HG03095 (cell line): Measurements from ENCODE around the gene HES4.
A peak's percentile ranks its signal among the peaks of the same experiment; 100 is the strongest.

ENCODE experiments used
- ATAC-seq: cut with Tn5 transposase; IDR thresholded peaks from one replicate; pipeline ENCODE4 v1.9.1; 2021; ENCODE audit warnings: moderate library complexity; ENCODE audit not compliant: unreplicated experiment

Gene HES4, protein sequence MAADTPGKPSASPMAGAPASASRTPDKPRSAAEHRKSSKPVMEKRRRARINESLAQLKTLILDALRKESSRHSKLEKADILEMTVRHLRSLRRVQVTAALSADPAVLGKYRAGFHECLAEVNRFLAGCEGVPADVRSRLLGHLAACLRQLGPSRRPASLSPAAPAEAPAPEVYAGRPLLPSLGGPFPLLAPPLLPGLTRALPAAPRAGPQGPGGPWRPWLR

GRCh38 chr1:999725-1000356 is at the start of gene HES4:
TSS of gene HES4 (minus strand) at chr1:1000097. CDS start at chr1:999973, 124 bp downstream.
- ATAC-seq = no peak

DNA sequence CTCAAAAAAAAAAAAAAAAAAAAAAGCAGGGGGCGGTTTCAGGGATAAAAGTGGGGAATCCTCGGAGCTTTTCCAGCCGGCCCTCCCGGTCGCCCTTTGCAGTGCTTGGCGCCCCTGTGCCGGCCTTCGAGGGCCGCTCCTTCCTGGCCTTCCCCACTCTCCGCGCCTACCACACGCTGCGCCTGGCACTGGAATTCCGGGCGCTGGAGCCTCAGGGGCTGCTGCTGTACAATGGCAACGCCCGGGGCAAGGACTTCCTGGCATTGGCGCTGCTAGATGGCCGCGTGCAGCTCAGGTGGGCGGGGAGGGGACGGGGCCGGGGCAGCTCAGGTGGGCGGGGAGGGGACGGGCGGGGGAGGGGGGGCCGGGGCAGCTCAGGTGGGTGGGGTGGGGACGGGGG is 48.9 kb upstream of the HES4 start:
- no peak for ATAC-seq

- ATAC-seq = no peak
These were observed 48.1 kb upstream of the HES4 start for GRCh38 chr1:1047963-1048362.

- no peak for ATAC-seq
These were observed 47.5 kb upstream of the HES4 start for GRCh38 chr1:1047407-1047806.

GRCh38 chr1:1046767-1047166 is 46.9 kb upstream of the HES4 start:
- ATAC-seq = no peak

DNA sequence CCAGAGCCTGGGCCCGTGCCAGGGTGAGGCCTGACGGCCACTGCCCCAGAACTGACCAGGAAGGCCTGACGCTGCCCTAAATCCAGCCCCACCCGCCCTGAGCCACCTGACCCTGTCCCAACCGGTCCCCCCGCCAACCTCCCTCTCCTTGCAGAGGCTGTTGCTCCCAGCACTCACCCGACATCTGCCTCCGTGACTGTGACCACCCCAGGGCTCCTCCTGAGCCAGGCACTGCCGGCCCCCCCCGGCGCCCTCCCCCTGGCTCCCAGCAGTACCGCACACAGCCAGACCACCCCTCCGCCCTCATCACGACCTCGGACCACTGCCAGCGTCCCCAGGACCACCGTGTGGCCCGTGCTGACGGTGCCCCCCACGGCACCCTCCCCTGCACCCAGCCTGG is 46.3 kb upstream of the HES4 start:
- no peak for ATAC-seq

DNA sequence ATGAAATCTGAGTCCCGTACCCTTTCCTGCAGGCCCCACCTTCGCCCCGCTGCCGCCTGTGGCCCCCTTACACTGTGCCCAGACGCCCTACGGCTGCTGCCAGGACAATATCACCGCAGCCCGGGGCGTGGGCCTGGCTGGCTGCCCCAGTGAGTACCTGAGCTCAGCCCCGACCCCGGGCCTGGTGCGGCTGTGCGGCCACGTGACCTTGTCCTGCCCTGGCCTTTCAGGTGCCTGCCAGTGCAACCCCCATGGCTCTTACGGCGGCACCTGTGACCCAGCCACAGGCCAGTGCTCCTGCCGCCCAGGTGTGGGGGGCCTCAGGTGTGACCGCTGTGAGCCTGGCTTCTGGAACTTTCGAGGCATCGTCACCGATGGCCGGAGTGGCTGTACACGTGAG is 45.2 kb upstream of the HES4 start:
- ATAC-seq = no peak

GRCh38 chr1:1044455-1045078 is 44.7 kb upstream of the HES4 start:
- no peak for ATAC-seq

DNA sequence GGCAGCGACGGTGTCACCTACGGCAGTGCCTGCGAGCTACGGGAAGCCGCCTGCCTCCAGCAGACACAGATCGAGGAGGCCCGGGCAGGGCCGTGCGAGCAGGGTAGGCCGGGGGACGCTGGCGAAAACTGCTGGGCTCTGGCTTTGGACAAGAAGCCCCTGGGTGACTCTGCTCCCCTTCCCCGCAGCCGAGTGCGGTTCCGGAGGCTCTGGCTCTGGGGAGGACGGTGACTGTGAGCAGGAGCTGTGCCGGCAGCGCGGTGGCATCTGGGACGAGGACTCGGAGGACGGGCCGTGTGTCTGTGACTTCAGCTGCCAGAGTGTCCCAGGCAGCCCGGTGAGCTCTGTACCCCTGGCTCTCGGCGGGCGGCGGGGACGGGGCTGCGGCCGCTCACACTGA is 44.0 kb upstream of the HES4 start:
- ATAC-seq = no peak

DNA sequence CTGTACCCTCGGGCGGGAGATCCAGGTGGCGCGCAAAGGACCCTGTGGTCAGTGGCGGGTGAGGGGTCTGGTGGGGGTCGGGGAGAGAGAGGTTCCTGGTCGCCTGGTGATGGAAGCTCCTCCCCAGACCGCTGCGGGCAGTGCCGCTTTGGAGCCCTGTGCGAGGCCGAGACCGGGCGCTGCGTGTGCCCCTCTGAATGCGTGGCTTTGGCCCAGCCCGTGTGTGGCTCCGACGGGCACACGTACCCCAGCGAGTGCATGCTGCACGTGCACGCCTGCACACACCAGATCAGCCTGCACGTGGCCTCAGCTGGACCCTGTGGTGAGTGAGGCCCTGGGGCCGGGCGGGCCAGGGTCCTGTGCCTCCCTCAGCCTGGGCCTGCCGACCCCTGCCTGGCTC is 43.5 kb upstream of the HES4 start:
- ATAC-seq = no peak

DNA sequence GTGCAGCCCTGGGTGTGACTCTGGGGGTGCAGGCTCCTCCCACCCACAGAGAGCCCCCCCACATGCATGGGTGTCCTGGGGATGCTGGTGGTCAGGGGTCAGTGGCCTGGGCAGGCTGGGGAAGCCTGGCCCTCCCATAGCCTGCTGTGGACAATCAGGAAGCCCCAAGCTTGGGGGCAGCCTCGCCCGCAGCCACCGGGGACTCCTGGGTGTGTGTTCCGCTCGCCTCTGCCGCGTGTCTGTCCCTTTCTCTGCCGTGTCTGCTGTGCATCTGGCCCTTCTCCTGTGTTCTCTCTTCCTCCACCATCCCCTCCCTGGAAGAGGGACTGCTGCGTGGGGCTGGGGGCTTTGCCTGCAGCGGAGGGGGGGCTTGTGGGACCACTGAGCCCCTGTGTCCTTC is 42.9 kb upstream of the HES4 start:
- ATAC-seq = no peak

GRCh38 chr1:1041873-1042272 is 42.0 kb upstream of the HES4 start:
- no peak for ATAC-seq

DNA sequence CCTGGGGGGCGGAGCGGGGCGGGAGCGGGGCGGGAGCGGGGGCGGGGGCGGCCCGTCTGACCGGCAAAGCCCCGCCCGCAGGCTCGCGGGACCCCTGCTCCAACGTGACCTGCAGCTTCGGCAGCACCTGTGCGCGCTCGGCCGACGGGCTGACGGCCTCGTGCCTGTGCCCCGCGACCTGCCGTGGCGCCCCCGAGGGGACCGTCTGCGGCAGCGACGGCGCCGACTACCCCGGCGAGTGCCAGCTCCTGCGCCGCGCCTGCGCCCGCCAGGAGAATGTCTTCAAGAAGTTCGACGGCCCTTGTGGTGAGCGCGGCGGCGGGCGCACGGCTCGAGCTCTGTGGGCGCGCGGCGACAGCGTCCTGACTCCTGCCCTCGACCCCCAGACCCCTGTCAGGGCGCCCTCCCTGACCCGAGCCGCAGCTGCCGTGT is 41.2 kb upstream of the HES4 start:
- no peak for ATAC-seq

- ATAC-seq = peak; percentile 41
These were observed 40.4 kb upstream of the HES4 start for GRCh38 chr1:1040004-1040991.

DNA sequence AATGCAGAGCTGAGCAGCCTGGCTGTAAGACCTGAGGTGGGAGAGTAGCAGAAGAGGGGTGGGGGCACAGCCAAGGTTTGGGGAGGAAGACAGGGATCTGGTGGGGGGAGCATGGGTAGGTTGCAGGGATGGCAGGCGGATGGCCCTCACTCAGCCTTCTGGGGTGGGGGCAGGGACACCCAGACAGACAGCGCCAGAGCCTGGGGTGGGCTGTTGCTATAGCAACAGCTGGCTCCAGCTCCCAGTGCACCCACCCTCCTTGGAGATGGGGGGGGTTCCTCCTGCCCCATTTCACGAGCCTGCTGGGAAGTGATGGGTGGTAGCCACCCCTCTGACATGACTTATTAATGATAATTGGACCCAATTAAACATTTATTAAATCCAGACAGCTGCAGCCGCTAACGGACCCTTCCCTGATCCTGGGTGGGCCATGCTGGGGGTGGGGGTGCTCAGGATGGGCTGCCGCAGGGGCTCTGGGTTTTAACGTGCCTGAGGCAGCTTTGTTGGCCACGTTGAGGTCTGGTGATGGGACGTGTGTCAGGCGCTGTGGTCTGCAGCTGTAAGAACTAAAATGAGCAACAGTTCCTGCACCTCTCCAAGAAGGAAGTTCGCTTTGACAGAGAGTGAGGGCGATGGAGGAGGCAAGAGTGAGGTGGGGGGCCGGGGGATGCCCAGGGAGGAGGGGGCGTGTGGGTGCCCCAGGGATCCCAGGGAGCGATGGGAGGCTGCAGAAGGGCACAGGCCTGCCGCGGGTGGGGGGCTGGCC is 39.4 kb upstream of the HES4 start:
- ATAC-seq = no peak

GRCh38 chr1:1038694-1039093 is 38.8 kb upstream of the HES4 start:
- peak; percentile 48 for ATAC-seq

DNA sequence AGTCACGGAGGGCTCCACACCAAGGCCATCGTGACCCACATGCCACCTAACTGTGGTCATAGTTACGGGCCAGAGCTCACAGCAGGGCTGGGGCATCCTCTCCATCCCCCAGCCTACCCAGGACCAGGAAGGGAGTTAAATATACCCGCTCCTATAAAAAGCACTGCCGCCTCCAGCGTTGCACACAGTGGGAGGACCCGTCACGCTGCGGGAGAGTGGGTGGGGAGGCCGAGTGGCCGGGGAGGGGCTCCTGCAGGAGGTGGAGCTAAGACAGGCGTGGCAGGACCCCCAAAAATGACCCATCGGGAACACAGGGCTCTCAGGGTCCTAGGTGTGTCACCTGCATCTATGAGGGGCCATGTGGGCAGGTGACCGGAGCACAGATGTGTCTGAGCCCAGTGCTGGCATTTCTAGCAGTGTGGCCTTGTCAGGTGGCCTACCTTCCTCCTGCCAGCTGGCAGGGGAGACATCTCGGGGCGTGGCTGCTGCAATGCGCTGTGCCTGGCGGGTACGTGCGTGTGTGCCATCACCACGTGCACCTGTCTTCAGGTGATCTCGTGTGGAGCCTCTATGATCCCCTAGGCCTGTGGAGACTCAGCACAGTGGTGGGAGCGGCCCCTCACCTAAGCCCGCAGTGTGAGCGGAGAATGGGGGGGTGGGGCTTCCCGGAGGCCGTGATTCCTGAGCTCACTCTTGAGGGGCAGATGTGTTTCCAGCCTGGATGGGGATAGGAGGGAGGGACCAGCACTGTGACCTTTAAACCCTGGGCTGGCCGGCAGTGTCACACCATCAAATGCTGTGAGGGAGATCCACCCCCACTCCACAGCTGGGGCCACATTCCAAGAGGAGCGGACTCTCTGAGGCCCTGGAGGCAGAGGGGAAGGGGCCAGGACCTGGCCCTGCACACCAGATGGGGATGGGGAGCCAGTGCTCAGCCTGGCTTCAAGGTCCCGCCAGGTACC is 37.8 kb upstream of the HES4 start:
- ATAC-seq = no peak

DNA sequence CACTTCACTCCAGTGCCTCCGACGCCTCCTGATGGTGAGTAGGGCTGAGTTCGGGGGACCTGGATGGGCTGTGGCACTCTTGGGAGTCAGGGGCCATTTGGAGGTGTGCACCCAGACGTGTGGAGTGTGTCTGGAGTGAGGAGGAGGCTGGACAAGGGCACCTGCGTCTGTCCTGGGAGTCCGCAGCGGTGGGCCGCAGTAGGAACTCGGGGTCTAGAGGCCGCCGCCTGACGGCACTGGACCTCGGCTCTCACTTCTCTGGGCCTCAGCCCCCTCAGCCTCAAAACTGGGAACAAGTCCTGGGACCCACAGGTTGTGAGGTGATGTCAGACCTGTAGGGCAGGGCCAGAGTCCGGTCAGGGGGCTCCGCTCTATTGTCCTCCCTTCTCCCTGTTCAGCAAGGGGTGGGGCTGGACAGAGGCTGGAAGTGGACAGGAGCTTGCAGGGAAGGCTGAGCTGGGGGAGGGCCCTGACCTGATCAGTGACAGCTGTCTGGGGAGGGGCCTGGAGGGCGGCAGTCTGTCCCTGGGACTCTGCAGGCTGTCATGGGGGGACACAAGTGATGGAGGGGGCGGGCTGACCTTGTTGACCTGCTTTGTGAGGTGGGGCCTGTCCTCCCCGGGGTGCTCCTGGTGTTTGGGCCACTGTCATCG is 35.5 kb upstream of the HES4 start:
- ATAC-seq = no peak

DNA sequence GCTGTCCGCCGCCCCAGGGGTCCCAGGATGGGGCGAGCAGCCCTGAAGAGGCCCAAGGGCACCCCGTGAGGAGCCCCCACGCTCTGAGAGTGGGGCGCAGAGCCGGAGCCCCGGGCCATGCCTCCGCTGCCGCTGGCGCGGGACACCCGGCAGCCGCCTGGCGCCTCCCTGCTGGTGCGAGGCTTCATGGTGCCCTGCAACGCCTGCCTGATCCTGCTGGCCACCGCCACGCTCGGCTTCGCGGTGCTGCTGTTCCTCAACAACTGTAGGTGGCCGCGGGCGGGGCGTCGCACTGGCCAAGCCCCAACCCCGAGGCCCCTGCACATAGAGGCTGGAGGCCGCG is 34.5 kb upstream of the HES4 start:
- ATAC-seq = no peak
